Neural progenitor cell (in vitro differentiated cells): ENCODE data around the gene NFKBIE.

Source experiments
- CTCF ChIP-seq: fragments of 200-600 bp; sonication (generic); IDR thresholded peaks from 2 replicates; pipeline ENCODE4 v1.5.1; 2017; ENCODE audit warnings: antibody characterized with exemption, mild to moderate bottlenecking
- EZH2 ChIP-seq: fragments of 200-600 bp; sonication (generic); IDR thresholded peaks from 2 replicates; pipeline ENCODE4 v1.6.1; 2017; ENCODE audit warnings: antibody characterized with exemption, mild to moderate bottlenecking, moderate library complexity
- EZH2phosphoT487 ChIP-seq: fragments of 200-600 bp; sonication (generic); IDR thresholded peaks from 2 replicates; pipeline ENCODE4 v1.6.1; 2017; ENCODE audit warnings: antibody characterized with exemption

DNA sequence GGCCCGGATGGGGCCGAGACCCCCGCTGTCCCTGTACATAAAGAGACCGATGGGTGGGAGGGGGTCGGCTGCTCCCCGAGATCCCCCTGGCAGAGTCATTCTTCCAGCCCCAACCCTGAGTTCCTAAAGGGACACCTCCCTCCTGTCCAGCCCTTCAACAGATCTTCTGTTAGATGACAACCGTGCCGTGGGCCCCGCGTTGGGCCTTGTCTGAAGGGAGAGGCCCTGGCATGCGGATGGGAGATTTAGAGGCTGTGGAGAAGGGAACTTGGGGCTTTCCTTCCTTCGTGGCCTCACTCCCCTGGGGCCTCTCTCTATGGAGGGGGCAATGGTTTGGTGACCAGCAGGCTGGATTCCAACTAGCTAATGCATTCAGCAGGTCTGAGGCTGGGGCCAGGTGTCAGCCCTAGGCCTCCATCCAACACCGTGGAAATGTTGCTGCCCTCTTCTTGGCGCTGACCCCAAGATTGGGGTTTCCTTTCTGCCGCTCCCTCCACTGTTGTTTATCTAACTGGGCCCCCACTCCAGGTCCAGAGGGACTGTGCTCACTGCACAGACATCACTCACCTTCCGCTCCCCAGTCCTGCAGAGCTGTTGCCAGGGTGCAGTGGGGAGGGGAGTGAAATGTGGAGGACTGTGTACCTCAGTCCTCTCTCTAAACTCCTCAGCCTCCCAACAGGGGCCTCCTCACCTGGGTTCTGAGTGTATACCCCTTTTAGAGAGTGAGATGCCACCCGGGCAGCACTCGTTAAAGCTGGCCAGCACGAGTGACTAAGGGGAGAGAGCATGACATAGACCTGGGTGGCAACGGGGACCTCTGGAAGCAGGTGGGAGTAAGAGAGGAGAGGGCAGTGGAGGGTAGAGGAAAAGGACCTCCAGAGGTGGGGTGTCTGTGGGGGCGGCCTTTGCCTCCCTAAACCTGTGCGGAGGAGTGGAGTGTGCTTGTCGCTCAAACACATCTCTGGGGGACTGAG is 11.6 kb upstream of the NFKBIE start:
- TF ChIP-seq CTCF (no peak), EZH2 (no peak), EZH2phosphoT487 (no peak)
